Lower lobe of right lung (tissue), 2 donors: ENCODE measurements around the gene FSHR. TPM values are rescaled to one million over a fixed set of nuclear protein-coding genes. Genes with fewer than 3 reads are reported as not detected.

ENCODE experiments used
- ATAC-seq, 2 donors: fragments of 200-7000 bp; cut with Tn5 transposase; one replicate each; pipeline ENCODE4 v1.9.1; 2020 to 2022; ENCODE audit warnings: mild to moderate bottlenecking in 2 of 2, moderate library complexity in 2 of 2
- DNase-seq: peaks from one replicate; pipeline ENCODE4 v3.0.0-alpha.2; 2020
- H3K27ac ChIP-seq: fragments of 200-600 bp; one replicate; pipeline ENCODE4 v1.8.0; 2022
- H3K27me3 ChIP-seq: fragments of 200-600 bp; one replicate; pipeline ENCODE4 v1.8.0; 2022; ENCODE audit warnings: low read depth
- H3K36me3 ChIP-seq: fragments of 200-600 bp; one replicate; pipeline ENCODE4 v1.8.0; 2022; ENCODE audit warnings: mild to moderate bottlenecking
- H3K4me1 ChIP-seq: fragments of 200-600 bp; one replicate; pipeline ENCODE4 v1.8.0; 2022
- H3K4me3 ChIP-seq: fragments of 200-600 bp; one replicate; pipeline ENCODE4 v1.8.0; 2022; ENCODE audit warnings: mild to moderate bottlenecking
- H3K9me3 ChIP-seq: fragments of 200-600 bp; one replicate; pipeline ENCODE4 v1.8.0; 2022
- CTCF ChIP-seq: fragments of 200-600 bp; IDR thresholded peaks from one replicate; pipeline ENCODE4 v1.8.0; 2022; ENCODE audit warnings: antibody characterized with exemption, mild to moderate bottlenecking
- intact Hi-C: fragments of 100-400 bp; cut with DNase I; formaldehyde crosslinking; loops from one replicate; pipeline ENCODE4 v1.11.0; 2022
- total RNA-seq: library from RNA; stranded (reverse); fragmentation: NEBNext Ultra II Directional; extraction: Animal tissue kit (Norgen Biotek cat#: 25700); gene quantifications from one replicate; pipeline ENCODE4 v1.2.1, GENCODE V29; 2021
- donor health status: DM: no; HTN: yes; CAD: no; lungs with severe emphysema.

The FSHR gene
- total RNA-seq, 1 donor from 2014 or later, result not detected

GRCh38 chr2:48991415-48992131 is 162.7 kb downstream of the FSHR start:
- Histone ChIP-seq H3K4me1 (no peaks in the 10 kb centered on the region), H3K4me3 (no peak overlapping the region), H3K27me3 (no peaks in the 10 kb centered on the region), H3K27ac (no peak overlapping the region), H3K36me3 (no peaks in the 10 kb centered on the region), H3K9me3 (no peaks in the 10 kb centered on the region)
- ATAC-seq (no peak), DNase-seq (no peak)
- intact Hi-C loops, result no loop called here
- TF ChIP-seq CTCF, result no peak

GRCh38 chr2:48984922-48985321 is 169.4 kb downstream of the FSHR start:
- H3K4me3 ChIP-seq, result no peak overlapping the region

GRCh38 chr2:48983551-48983950 is 170.8 kb downstream of the FSHR start:
- DNase-seq, result no peak

More at GRCh38 chr2:48984922-48985321, 169.4 kb downstream of the FSHR start:
- Histone ChIP-seq H3K36me3 (no peaks in the 10 kb centered on the region), H3K27me3 (no peaks in the 10 kb centered on the region), H3K9me3 (no peaks in the 10 kb centered on the region), H3K4me1 (no peaks in the 10 kb centered on the region), H3K27ac (no peak overlapping the region)
- ATAC-seq, result no peak
- DNase-seq, result no peak
- intact Hi-C loops, result no loop called here
- TF ChIP-seq CTCF, result no peak

GRCh38 chr2:48982887-48983435 is 171.4 kb downstream of the FSHR start:
- no peak for TF ChIP-seq CTCF
- H3K9me3 ChIP-seq, result no peaks in the 10 kb centered on the region
- H3K36me3 ChIP-seq, result no peaks in the 10 kb centered on the region
- H3K27me3 ChIP-seq, result no peaks in the 10 kb centered on the region
- no peak overlapping the region for H3K4me3 ChIP-seq
- no peak for ATAC-seq
- DNase-seq, result no peak
- no peak overlapping the region for H3K27ac ChIP-seq
- no peaks in the 10 kb centered on the region for H3K4me1 ChIP-seq
- intact Hi-C loops, result no loop called here

More at GRCh38 chr2:48983551-48983950, 170.8 kb downstream of the FSHR start:
- no peak for TF ChIP-seq CTCF
- H3K4me3 ChIP-seq, result no peak overlapping the region
- no peaks in the 10 kb centered on the region for H3K9me3 ChIP-seq
- H3K4me1 ChIP-seq, result no peaks in the 10 kb centered on the region
- no peaks in the 10 kb centered on the region for H3K27me3 ChIP-seq
- H3K27ac ChIP-seq, result no peak overlapping the region
- intact Hi-C loops, result no loop called here
- ATAC-seq, result peak in 1 of 2 donors; percentile 32
- no peaks in the 10 kb centered on the region for H3K36me3 ChIP-seq

GRCh38 chr2:48980846-48981245 is 173.5 kb downstream of the FSHR start:
- no peak for ATAC-seq
- Histone ChIP-seq H3K36me3 (no peaks in the 10 kb centered on the region), H3K9me3 (no peaks in the 10 kb centered on the region), H3K27me3 (no peaks in the 10 kb centered on the region), H3K27ac (no peak overlapping the region), H3K4me1 (no peaks in the 10 kb centered on the region), H3K4me3 (no peak overlapping the region)
- no peak for DNase-seq
- TF ChIP-seq CTCF, result no peak
- intact Hi-C loops, result no loop called here
